Activated naive CD4-positive, alpha-beta T cell treated with Interleukin-2 at 50 U/mL for 16 hours (primary cell): ENCODE measurements around the gene KATNIP.

ENCODE experiments used
- DNase-seq: peaks from one replicate; pipeline ENCODE4 v3.0.0-alpha.2; 2020

The KATNIP gene

DNA sequence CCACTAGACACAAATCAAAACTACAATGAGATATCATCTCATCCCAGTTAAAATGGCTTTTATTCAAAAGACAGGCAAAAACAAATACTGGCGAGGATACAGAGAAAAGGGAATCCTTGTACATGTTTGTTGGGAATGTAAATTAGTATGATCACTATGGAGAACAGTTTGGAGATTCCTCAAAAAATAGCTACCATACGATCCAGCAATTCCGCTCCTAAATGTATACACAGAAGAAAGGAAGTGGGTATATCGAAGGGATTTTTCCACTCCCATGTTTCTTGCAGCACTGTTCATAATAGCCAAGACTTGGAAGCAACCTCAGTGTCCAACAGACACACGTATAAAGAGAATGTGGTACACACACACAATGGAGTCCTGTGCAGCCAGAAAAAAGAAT, 35.3 kb downstream of the KATNIP start:
- DNase-seq: no peak

DNA sequence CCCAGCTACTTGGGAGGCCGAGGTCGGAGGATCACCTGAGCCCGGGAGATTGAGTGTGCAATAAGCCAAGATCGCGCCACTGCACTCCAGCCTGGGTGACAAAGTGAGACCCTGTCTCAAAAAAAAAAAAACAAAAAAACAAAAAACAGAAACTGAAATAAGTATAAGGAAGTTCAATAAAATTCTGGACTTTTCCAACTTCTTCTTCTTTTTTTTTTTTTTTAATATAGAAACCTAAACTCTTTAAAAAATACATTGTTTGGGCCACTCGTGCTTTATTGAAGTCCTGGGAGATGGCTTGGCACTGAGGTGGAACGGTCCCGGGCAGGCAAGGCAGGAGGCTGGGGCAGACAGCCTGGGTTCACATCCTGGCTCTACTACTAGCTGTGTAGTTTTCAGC, 36.8 kb downstream of the KATNIP start:
- DNase-seq: no peak

DNA sequence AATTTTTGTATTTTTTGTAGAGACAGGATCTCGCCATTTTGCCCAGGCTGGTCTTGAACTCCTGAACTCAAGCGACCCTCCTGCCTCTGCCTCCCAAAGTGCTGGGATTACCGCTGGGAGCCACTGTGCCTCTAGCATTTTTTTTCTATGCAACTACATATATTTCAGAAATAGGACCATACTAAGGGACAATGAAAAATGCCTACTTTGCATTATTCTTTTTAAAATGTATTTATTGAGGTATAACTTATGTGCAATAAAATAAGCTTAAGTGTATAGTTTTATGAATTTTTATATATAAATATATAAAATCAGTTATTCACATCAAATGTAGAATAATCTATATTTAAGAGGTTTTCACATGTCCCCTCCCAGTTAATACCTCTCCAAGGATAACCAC, 38.1 kb downstream of the KATNIP start:
- DNase-seq: no peak

DNA sequence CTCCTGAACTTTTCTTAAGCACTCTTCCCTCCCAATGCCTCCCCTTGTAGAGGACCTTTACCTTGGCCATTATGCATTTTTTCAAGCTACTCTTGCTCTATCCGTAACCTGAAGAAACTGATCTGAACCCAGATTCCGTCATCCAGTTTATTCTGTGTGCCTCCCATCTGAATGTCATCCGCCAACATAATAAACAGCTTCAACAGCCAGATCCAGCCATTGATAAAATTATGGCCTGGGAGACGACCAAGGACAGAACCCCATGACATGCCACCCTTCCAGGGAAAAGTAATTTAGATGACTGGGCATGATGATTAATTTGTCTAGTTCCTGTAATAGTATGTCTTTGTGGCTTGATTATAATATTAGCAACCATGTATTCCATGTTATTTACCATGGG, 41.9 kb downstream of the KATNIP start:
- DNase-seq: no peak

DNA sequence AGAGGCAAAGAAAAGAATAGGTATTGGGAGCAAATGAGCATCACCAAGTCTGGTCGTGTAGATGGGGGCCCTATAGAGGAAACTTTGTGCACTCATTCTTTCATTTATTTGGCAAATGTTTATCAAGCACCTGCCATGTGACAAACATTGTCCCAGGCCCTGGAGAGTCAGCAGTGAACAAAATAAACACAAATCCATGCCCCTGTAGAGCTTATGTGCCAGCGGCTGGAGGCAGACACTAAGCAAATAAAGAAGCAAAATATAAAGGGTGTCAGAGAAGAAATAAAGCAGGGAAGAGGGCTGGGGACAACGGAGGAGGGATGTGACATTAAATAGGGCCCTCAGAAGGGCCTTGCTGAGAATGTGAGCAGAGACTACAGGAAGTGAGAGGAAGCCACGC, 45.5 kb downstream of the KATNIP start:
- DNase-seq: no peak

DNA sequence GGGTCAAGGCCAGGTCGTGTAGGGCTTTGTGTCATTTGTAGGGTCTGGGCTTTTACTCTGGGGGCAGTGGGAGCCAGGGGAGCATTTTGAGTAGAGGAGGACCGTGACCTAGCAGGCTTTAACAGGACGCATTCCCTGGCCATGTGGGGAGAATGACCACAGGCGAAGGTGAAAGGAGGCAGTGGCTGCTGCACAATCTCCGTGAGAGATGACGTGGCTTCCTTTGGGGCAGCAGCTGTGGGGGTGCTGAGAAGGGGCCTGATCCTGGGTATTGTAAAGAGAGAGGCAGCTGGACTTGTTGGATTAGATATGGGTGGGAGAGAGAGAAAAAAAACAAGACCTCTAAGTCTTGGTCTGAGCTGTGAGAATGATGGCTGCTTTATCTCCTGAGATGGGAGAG, 46.0 kb downstream of the KATNIP start:
- DNase-seq: no peak

- no peak for DNase-seq
These were observed 46.5 kb downstream of the KATNIP start for GRCh38 chr16:27596411-27596810.

GRCh38 chr16:27597361-27597760, 47.4 kb downstream of the KATNIP start:
- DNase-seq: no peak

DNA sequence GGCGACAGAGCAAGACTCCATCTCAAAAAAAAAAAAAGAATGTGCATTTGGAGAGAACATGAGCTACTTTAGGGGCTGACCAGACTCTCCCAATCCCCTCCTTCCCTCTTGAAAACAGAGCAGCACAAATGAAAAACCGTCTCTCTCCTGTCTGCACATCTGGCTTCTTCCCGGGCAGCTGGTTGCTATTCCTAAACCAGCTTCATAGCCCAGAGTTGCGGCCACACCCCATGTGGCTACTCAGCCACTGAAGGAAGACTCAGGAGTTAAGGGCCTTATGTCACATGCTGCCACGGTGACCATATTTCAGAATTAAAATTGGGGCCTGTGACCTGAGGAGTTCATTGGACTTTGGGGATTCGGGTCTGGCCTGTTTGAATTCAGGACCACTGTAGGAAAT, 48.3 kb downstream of the KATNIP start:
- DNase-seq: no peak

DNA sequence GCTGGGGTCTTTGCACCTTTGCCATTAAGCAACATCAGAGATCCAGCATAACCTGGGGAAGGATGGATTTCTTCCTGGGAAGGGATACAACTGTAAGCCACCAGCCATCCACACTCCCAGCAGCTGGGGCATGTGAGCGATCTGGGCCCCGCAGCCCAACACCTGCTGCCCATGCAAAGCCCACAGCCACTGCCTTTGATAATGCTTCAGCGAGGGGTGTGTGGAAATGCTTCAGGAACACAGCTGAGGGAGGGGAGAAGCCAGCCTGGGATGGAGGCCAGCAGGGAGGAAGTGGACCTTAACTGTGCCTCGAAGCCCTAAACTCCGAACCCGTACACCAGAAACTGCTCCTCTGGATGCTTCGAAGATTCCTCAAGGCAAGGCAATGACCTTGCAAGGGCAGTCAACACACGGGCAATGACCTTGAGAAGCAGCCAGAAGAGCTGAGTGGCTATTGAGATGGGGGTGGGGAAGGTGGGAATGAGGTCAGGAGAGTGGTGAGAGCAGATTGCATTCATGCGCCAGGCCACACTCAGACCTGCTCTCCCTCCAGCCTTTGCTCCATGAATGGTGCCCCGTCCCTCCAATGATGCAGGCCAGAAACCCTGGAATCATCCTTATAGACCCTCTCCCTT, 49.1 kb downstream of the KATNIP start:
- DNase-seq: no peak

GRCh38 chr16:27599606-27600005, 49.7 kb downstream of the KATNIP start:
- no peak for DNase-seq
